Choroid plexus epithelial cell (primary cell): ENCODE measurements around the gene RANBP1.
A peak's percentile ranks its signal among the peaks of the same experiment; 100 is the strongest.

Experiments used
- DNase-seq: peaks from one replicate; pipeline ENCODE4 v3.0.0-alpha.2; 2010; ENCODE audit warnings: low read depth
- H3K4me3 ChIP-seq: 2 replicates; pipeline ENCODE4 v1.5.1; 2011; ENCODE audit warnings: low read depth, mild to moderate bottlenecking, control low read depth, low read length, moderate library complexity
- CTCF ChIP-seq: conservative IDR thresholded peaks from 2 replicates; pipeline ENCODE4 v1.5.1; 2011; ENCODE audit warnings: low read depth, mild to moderate bottlenecking, control low read depth, inconsistent platforms, low read length, moderate library complexity

RANBP1 gene

GRCh38 chr22:20130319-20130718 lies 14.4 kb downstream of the RANBP1 start:
- DNase-seq, result no peak
- no peak overlapping the region for H3K4me3 ChIP-seq
- TF ChIP-seq CTCF, result no peak

GRCh38 chr22:20130731-20131596 lies 15.1 kb downstream of the RANBP1 start:
- peak overlapping the region; percentile 82 for H3K4me3 ChIP-seq
- peak; percentile 83 for DNase-seq
- TF ChIP-seq CTCF, result no peak

GRCh38 chr22:20131597-20131858 lies 15.6 kb downstream of the RANBP1 start, which contains the start of gene ZDHHC8:
ZDHHC8 (plus strand) TSS chr22:20131804; CDS start chr22:20131948, 144 bp downstream.
- TF ChIP-seq CTCF, result no peak
- H3K4me3 ChIP-seq, result peak within 1 kb of the TSS; percentile 82
- no peak for DNase-seq

- DNase-seq, result no peak
- no peak for TF ChIP-seq CTCF
- peak overlapping the region; percentile 82 for H3K4me3 ChIP-seq
Observed at GRCh38 chr22:20131859-20132685, 16.2 kb downstream of the RANBP1 start.

- TF ChIP-seq CTCF, result no peak
- no peak for DNase-seq
- H3K4me3 ChIP-seq, result peak overlapping the region; percentile 82
Observed at GRCh38 chr22:20132686-20133246, 16.9 kb downstream of the RANBP1 start.

GRCh38 chr22:20133930-20134549 lies 18.1 kb downstream of the RANBP1 start:
- no peak for DNase-seq
- TF ChIP-seq CTCF, result no peak
- no peak overlapping the region for H3K4me3 ChIP-seq
